ENCODE data around the gene CHD2. TPM values are rescaled to one million over a fixed set of nuclear protein-coding genes. Genes with fewer than 3 reads are reported as not detected.

The CHD2 gene
- total RNA-seq, 1 donor from 2014 or later = 159 TPM

DNA sequence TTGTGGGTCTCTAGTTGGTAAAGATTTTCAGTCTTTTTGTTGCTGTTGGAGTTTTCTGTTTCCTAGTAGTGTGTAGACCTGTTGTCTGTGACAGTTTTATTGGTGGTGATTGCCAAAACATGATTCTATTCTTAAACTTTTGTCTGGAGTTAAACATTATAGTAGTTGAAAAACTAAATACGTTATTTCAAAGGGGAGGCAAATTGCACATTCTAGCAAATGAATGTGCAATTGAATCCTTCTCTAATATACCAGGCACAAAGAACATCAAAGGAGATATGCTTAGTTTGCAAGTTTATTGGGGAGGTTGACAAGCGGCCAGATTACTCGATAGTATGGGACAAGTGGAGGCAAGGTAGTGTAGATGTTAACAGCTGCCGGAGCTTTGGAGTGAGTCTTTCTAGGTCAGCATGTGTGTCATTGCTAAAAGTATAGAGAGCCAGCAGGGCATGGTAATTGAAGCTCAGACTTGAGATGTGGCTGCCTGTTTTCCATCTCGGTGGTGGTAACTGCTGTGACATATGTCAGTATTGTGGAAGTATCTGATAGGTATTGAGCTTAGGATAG is 20.6 kb downstream of the CHD2 start:
- TF ChIP-seq, protein P1, sequence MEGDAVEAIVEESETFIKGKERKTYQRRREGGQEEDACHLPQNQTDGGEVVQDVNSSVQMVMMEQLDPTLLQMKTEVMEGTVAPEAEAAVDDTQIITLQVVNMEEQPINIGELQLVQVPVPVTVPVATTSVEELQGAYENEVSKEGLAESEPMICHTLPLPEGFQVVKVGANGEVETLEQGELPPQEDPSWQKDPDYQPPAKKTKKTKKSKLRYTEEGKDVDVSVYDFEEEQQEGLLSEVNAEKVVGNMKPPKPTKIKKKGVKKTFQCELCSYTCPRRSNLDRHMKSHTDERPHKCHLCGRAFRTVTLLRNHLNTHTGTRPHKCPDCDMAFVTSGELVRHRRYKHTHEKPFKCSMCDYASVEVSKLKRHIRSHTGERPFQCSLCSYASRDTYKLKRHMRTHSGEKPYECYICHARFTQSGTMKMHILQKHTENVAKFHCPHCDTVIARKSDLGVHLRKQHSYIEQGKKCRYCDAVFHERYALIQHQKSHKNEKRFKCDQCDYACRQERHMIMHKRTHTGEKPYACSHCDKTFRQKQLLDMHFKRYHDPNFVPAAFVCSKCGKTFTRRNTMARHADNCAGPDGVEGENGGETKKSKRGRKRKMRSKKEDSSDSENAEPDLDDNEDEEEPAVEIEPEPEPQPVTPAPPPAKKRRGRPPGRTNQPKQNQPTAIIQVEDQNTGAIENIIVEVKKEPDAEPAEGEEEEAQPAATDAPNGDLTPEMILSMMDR (IDR thresholded peaks at IDR 0.05; ENCODE audit: unreplicated experiment) = no peak
- Mint-ChIP-seq H3K9me3 (ENCODE audit: low read depth) (no peaks in the 10 kb centered on the region), H3K36me3 (ENCODE audit: insufficient read depth) (peaks cover 26% of the 10 kb centered on the region), H3K27ac (peak overlapping the region; percentile 92), H3K4me1 (ENCODE audit: low read depth) (peaks cover 45% of the 10 kb centered on the region), H3K27me3 (no peaks in the 10 kb centered on the region), H3K4me3 (ENCODE audit: low read depth) (no peak overlapping the region)
- no peak for DNase-seq (ENCODE audit: low spot score, unreplicated experiment)

DNA sequence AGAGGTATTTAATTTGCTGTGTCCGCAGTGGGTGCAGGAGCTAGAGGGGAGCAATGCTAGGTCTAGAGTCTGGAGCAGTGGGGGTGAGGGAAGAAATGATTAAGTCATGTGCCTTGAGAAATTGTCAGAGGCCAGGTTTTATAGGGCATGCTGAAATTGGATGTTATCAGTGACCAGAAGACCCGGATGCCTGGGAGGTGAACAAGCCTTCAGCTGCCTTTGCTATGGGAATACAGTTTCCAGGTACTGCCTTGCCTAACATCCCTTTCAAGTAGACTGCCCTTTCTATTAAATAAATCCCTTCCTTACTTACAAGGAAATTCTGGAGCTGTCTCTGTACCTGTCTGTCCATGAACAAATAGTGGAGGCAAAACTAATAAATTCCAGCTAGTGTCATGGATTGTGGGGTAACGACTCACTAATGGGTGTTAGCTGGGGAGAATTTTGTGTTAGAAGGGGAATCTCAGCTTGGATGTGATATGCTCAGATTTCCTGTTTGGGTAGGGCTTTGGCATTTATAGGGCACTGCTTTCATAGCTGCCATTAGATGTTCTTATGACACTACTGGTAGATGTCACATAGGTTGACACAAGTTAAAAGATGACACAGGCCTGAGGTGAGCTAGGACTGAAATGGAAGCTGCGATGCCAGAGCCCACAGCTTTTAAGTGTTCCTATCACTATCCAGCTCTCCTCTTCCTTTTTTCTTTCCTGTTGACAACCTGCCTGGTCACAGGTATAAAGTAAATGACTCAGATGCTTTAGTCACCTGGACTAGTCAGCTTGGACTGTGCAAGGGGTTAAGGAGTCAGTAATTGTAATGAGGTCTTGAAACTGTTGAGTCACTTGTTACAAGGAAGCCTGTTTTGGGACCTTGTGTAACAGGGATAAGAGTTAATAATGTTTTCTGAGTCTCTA is 21.3 kb downstream of the CHD2 start:
- H3K9me3 Mint-ChIP-seq (ENCODE audit: low read depth) = no peaks in the 10 kb centered on the region
- H3K36me3 Mint-ChIP-seq (ENCODE audit: insufficient read depth) = peaks cover 26% of the 10 kb centered on the region
- peaks cover 38% of the 10 kb centered on the region for H3K4me1 Mint-ChIP-seq (ENCODE audit: low read depth)
- TF ChIP-seq, protein P1 (IDR thresholded peaks at IDR 0.05; ENCODE audit: unreplicated experiment) = no peak
- H3K4me3 Mint-ChIP-seq (ENCODE audit: low read depth) = no peak overlapping the region
- peak overlapping the region; percentile 92 for H3K27ac Mint-ChIP-seq
- no peaks in the 10 kb centered on the region for H3K27me3 Mint-ChIP-seq
- DNase-seq (ENCODE audit: low spot score, unreplicated experiment) = no peak

DNA sequence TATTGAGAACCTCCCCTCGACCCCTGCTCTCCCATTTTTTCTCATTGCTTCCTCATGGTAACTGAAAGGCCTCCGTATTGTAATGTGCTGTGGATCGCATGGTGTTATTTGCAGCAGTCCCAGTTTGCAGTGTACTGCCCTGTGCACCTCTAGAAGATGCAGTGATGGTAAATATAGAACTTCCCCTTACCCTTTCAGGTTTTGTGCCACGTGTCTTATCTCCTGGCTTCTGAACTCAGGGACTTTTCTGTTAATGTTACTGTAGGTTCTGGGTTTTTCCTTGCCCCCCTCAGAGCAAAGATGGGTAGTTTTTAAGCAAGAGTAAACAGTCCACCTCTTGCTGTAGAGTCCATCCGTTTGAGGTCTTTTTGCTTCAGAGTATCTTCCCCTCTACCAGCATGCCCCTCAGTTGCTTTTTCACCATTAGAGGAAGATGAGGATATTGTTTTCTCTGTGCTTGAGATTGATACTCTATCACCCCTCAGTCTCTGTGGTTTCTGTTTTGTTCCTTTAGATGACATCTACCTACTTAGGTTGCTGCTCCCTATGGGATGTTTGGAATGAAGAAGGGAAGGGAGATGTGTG is 22.4 kb downstream of the CHD2 start:
- DNase-seq (ENCODE audit: low spot score, unreplicated experiment) = no peak
- peaks cover 43% of the 10 kb centered on the region for H3K4me1 Mint-ChIP-seq (ENCODE audit: low read depth)
- H3K27me3 Mint-ChIP-seq = no peaks in the 10 kb centered on the region
- TF ChIP-seq, protein P1 (IDR thresholded peaks at IDR 0.05; ENCODE audit: unreplicated experiment) = no peak
- peaks cover 30% of the 10 kb centered on the region for H3K36me3 Mint-ChIP-seq (ENCODE audit: insufficient read depth)
- no peaks in the 10 kb centered on the region for H3K9me3 Mint-ChIP-seq (ENCODE audit: low read depth)
- peak overlapping the region; percentile 92 for H3K27ac Mint-ChIP-seq
- H3K4me3 Mint-ChIP-seq (ENCODE audit: low read depth) = no peak overlapping the region

DNA sequence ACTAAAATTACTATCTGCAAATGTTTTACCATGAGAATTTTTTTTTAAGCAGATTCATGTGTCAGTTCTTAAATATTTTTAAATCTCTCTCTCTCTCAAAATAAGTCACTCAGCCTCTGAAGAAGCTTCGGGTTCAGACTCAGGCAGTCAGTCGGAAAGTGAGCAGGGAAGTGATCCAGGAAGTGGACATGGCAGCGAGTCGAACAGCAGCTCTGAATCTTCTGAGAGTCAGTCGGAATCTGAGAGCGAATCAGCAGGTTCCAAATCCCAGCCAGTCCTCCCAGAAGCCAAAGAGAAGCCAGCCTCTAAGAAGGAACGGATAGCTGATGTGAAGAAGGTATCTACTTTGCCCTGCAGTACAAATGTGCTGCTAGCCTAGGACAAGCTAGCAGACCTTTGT is 24.1 kb downstream of the CHD2 start:
- peaks cover 52% of the 10 kb centered on the region for H3K4me1 Mint-ChIP-seq (ENCODE audit: low read depth)
- H3K27ac Mint-ChIP-seq = peak overlapping the region; percentile 84
- H3K36me3 Mint-ChIP-seq (ENCODE audit: insufficient read depth) = peaks cover 34% of the 10 kb centered on the region
- no peak overlapping the region for H3K4me3 Mint-ChIP-seq (ENCODE audit: low read depth)
- H3K27me3 Mint-ChIP-seq = no peaks in the 10 kb centered on the region
- no peaks in the 10 kb centered on the region for H3K9me3 Mint-ChIP-seq (ENCODE audit: low read depth)
- TF ChIP-seq, protein P1 (IDR thresholded peaks at IDR 0.05; ENCODE audit: unreplicated experiment) = no peak
- DNase-seq (ENCODE audit: low spot score, unreplicated experiment) = no peak

DNA sequence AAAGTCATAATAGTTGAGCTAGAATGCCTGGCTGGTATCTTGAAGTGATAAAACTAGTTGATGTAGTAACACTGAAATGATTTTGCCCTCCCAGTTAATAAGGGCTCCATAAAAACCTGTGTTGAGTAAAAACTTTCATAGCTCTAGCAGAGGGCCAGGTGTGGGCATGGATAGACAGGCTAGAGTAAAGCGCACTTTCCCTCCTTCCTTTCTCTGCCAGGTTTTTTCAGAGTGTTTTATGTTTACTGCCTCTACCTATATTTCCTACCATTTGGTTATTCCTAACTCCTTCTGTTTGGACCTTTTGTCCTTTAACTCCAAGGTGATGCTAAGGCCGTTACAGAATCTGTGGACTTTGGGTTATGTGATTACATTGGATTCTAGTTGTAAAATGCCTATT is 25.3 kb downstream of the CHD2 start:
- H3K9me3 Mint-ChIP-seq (ENCODE audit: low read depth) = no peaks in the 10 kb centered on the region
- no peak overlapping the region for H3K4me3 Mint-ChIP-seq (ENCODE audit: low read depth)
- DNase-seq (ENCODE audit: low spot score, unreplicated experiment) = no peak
- no peaks in the 10 kb centered on the region for H3K27me3 Mint-ChIP-seq
- TF ChIP-seq, protein P1 (IDR thresholded peaks at IDR 0.05; ENCODE audit: unreplicated experiment) = no peak
- H3K4me1 Mint-ChIP-seq (ENCODE audit: low read depth) = peaks cover 52% of the 10 kb centered on the region
- H3K27ac Mint-ChIP-seq = no peak overlapping the region
- peaks cover 34% of the 10 kb centered on the region for H3K36me3 Mint-ChIP-seq (ENCODE audit: insufficient read depth)
